SK-N-MC (cell line): ENCODE results near the gene PDE4DIP.
"Not testable (repeated sequence)": the region's sequence is repeated elsewhere in the genome, so short reads cannot be mapped to it uniquely, and the experiment has no call there.

Experiments
- EZH2 ChIP-seq: fragments of 200-600 bp; sonication (generic); IDR thresholded peaks from one replicate; pipeline ENCODE4 v1.6.1; 2017; ENCODE audit warnings: antibody characterized with exemption
- FOXP2 ChIP-seq: optimal IDR thresholded peaks from 2 replicates; pipeline ENCODE3; 2011; ENCODE audit warnings: mild to moderate bottlenecking, moderate library complexity; ENCODE audit not compliant: insufficient read depth; ENCODE audit errors: extremely low read length, control extremely low read depth
- POLR2AphosphoS5 ChIP-seq: IDR thresholded peaks from 2 replicates; pipeline ENCODE4 v1.6.1; 2012; ENCODE audit warnings: mild to moderate bottlenecking, low read depth, low read length, borderline replicate concordance

DNA sequence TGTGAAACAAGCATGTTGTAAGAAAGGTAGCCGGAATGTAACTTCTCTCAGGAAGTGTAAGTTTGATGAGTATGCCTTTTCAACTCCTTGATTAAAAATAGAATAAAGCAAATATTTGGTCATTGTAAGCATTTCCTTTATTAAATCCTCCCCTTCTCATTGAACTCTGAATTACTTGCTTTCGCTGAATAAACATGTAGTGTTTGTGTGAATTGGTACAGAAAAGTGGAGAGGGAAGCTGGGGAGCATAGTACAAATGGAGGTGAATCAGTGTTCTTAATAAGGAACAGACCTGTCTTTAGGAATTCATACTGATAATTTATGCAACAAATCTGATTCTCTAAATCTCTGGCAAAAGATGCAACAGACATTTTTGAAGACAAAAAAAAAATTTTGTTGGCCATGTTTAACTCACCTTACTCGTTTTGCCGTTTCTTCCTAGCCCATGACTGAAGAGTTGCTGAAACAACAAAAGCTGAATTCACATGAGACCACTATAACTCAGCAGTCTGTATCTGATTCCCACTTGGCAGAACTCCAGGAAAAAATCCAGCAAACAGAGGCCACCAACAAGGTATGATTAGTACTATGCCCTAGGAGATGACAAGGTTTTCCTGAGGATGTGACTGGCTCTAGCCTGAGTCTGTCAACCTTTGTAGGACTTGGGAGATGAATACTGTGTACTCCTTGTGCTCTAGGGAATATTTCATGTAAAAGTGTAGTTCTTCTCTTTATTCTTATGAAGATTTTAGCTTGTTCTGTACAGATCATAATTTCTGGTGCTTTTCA, 116.2 kb downstream of the PDE4DIP start:
- TF ChIP-seq POLR2AphosphoS5, EZH2, FOXP2: not testable (repeated sequence)
